Panc1 (cell line): ENCODE measurements around the gene YOD1. TPM values are rescaled to one million over a fixed set of nuclear protein-coding genes. Genes with fewer than 3 reads are reported as not detected.

Experiments
- ATAC-seq: fragments of 200-7000 bp; cut with Tn5 transposase; 2 replicates; pipeline ENCODE4 v1.9.1; 2020; ENCODE audit warnings: mild to moderate bottlenecking, moderate library complexity
- BruUV-seq: library from RNA; stranded (reverse); fragments of 400-500 nt; replicated peaks from 2 replicates; lab custom pipeline; 2021; lab: Mats Ljungman, UMichigan
- CTCF ChIA-PET: fragments of 300-600 bp; sonication (Branson Sonifier 250); formaldehyde crosslinking; loops from one replicate; lab custom pipeline; 2022; ENCODE audit warnings: antibody characterized with exemption; lab: Charles Lee
- POLR2A ChIA-PET: fragments of 300-600 bp; sonication (Branson Sonifier 250); formaldehyde crosslinking; loops from one replicate; lab custom pipeline; 2022; ENCODE audit warnings: antibody characterized with exemption; lab: Charles Lee
- DNase-seq: peaks from one replicate; pipeline ENCODE4 v3.0.0-alpha.2; 2010; ENCODE audit warnings: low read depth, low spot score
- H3K27ac ChIP-seq: 2 replicates; pipeline ENCODE4 v1.5.1; 2011; ENCODE audit warnings: mild to moderate bottlenecking, low read length, inconsistent platforms
- H3K27me3 ChIP-seq: fragments of 200-500 bp; sonication (Bioruptor generic); 2 replicates; pipeline ENCODE4 v1.6.0; 2014; ENCODE audit warnings: low read length, inconsistent platforms; ENCODE audit not compliant: control insufficient read depth, insufficient read depth
- H3K36me3 ChIP-seq: fragments of 200-500 bp; sonication (Bioruptor generic); 2 replicates; pipeline ENCODE4 v1.5.1; 2014; ENCODE audit warnings: inconsistent platforms, mild to moderate bottlenecking, low read length, moderate library complexity; ENCODE audit not compliant: control insufficient read depth, insufficient read depth
- H3K4me1 ChIP-seq: 2 replicates; pipeline ENCODE4 v1.5.1; 2011; ENCODE audit warnings: inconsistent platforms, mild to moderate bottlenecking, low read length, moderate library complexity; ENCODE audit not compliant: control insufficient read depth, insufficient read depth
- H3K4me3 ChIP-seq, 2 experiments: 2 replicates each; pipeline ENCODE4 v1.5.1; 2011 to 2012; ENCODE audit warnings: low read depth in 2 of 2, low read length in 2 of 2, mild to moderate bottlenecking in 2 of 2, inconsistent platforms in 1 of 2, moderate library complexity in 1 of 2
- H3K9me3 ChIP-seq: fragments of 200-500 bp; sonication (Bioruptor generic); 2 replicates; pipeline ENCODE4 v1.5.1; 2014; ENCODE audit warnings: low read depth, mild to moderate bottlenecking, inconsistent platforms, low read length, moderate library complexity; ENCODE audit not compliant: control insufficient read depth, insufficient read depth
- POLR2AphosphoS5 ChIP-seq: IDR thresholded peaks from 2 replicates; pipeline ENCODE4 v1.6.1; 2012; ENCODE audit warnings: mild to moderate bottlenecking, low read depth, low read length, moderate library complexity
- SIN3A ChIP-seq: IDR thresholded peaks from 2 replicates; pipeline ENCODE4 v1.6.1; 2012; ENCODE audit warnings: low read depth, mild to moderate bottlenecking, low read length, moderate library complexity, borderline replicate concordance; ENCODE audit not compliant: insufficient read depth
- TCF7L2 ChIP-seq: IDR thresholded peaks from 2 replicates; pipeline ENCODE4 v1.6.1; 2011; ENCODE audit warnings: mild to moderate bottlenecking, low read depth, low read length, inconsistent platforms
- in situ Hi-C: cut with HindIII; loops from 2 replicates; pipeline ENCODE4 v1.10.0; 2016; ENCODE audit warnings: low sequenced_read_pairs, low pct_unique_long_range_greater_than_20kb
- intact Hi-C: fragments of 100-400 bp; cut with micrococcal nuclease; formaldehyde crosslinking; loops from one replicate; pipeline ENCODE4 v1.10.0; 2022; ENCODE audit not compliant: unreplicated experiment
- total RNA-seq: library from RNA; stranded (reverse); gene quantifications from one replicate; pipeline ENCODE4 v1.2.1, GENCODE V29; 2021; ENCODE audit not compliant: unreplicated experiment
- TF ChIP-seq, protein P1 (sequence below): fragments of 450-650 bp; IDR thresholded peaks from 2 replicates; pipeline ENCODE4 v1.5.1; 2017; ENCODE audit warnings: mild to moderate bottlenecking
- TF ChIP-seq, protein P2 (sequence below), 2 experiments: IDR thresholded peaks; 2 replicates each; pipeline ENCODE4 v1.6.1; 2011 to 2012; ENCODE audit warnings: low read depth in 2 of 2, control low read depth in 1 of 2, low read length in 1 of 2, mild to moderate bottlenecking in 1 of 2, moderate library complexity in 1 of 2; ENCODE audit not compliant: insufficient read depth in 1 of 2

Gene YOD1
- total RNA-seq, 1 experiment from 2014 or later: 7.1 TPM

DNA sequence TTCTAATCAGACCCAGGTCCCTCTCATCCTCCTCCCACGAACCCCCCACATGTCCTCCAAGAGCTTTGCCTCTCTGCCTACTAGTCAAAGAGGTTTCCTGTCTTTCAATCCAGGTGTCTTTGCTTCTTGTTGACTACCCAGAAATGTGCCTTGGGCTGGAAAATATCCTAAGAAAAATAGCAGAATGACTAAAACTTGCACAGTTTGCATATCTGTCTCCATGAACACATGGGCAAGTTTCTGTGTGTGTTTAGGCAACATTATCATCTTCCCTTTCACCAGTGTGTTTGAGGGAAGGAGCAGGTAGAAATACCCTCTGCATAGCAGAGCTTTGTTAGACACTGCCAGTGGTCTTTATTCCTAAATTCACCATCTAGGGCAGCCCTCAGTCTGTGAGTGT lies 20.0 kb downstream of the YOD1 start:
- Histone ChIP-seq H3K27ac (no peak overlapping the region), H3K9me3 (no peaks in the 10 kb centered on the region), H3K4me1 (no peaks in the 10 kb centered on the region), H3K36me3 (no peaks in the 10 kb centered on the region), H3K4me3 (no peak overlapping the region), H3K27me3 (peaks cover 28% of the 10 kb centered on the region)
- TF ChIP-seq POLR2AphosphoS5 (no peak), SIN3A (no peak), TCF7L2 (no peak)
- TF ChIP-seq, protein P1, sequence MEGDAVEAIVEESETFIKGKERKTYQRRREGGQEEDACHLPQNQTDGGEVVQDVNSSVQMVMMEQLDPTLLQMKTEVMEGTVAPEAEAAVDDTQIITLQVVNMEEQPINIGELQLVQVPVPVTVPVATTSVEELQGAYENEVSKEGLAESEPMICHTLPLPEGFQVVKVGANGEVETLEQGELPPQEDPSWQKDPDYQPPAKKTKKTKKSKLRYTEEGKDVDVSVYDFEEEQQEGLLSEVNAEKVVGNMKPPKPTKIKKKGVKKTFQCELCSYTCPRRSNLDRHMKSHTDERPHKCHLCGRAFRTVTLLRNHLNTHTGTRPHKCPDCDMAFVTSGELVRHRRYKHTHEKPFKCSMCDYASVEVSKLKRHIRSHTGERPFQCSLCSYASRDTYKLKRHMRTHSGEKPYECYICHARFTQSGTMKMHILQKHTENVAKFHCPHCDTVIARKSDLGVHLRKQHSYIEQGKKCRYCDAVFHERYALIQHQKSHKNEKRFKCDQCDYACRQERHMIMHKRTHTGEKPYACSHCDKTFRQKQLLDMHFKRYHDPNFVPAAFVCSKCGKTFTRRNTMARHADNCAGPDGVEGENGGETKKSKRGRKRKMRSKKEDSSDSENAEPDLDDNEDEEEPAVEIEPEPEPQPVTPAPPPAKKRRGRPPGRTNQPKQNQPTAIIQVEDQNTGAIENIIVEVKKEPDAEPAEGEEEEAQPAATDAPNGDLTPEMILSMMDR: no peak
- TF ChIP-seq, protein P2, sequence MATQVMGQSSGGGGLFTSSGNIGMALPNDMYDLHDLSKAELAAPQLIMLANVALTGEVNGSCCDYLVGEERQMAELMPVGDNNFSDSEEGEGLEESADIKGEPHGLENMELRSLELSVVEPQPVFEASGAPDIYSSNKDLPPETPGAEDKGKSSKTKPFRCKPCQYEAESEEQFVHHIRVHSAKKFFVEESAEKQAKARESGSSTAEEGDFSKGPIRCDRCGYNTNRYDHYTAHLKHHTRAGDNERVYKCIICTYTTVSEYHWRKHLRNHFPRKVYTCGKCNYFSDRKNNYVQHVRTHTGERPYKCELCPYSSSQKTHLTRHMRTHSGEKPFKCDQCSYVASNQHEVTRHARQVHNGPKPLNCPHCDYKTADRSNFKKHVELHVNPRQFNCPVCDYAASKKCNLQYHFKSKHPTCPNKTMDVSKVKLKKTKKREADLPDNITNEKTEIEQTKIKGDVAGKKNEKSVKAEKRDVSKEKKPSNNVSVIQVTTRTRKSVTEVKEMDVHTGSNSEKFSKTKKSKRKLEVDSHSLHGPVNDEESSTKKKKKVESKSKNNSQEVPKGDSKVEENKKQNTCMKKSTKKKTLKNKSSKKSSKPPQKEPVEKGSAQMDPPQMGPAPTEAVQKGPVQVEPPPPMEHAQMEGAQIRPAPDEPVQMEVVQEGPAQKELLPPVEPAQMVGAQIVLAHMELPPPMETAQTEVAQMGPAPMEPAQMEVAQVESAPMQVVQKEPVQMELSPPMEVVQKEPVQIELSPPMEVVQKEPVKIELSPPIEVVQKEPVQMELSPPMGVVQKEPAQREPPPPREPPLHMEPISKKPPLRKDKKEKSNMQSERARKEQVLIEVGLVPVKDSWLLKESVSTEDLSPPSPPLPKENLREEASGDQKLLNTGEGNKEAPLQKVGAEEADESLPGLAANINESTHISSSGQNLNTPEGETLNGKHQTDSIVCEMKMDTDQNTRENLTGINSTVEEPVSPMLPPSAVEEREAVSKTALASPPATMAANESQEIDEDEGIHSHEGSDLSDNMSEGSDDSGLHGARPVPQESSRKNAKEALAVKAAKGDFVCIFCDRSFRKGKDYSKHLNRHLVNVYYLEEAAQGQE (IDR thresholded peaks at IDR 0.05; ENCODE audit: insufficient read depth in 1 of 2, low read depth in 2 of 2, low read length in 1 of 2): no peak
- ATAC-seq (no peak), DNase-seq (no peak)
- no TSS peak for BruUV-seq
- POLR2A ChIA-PET: no interaction called here
- intact Hi-C loops: no loop called here
- in situ Hi-C loops: no loop called here
- CTCF ChIA-PET: no interaction called here

DNA sequence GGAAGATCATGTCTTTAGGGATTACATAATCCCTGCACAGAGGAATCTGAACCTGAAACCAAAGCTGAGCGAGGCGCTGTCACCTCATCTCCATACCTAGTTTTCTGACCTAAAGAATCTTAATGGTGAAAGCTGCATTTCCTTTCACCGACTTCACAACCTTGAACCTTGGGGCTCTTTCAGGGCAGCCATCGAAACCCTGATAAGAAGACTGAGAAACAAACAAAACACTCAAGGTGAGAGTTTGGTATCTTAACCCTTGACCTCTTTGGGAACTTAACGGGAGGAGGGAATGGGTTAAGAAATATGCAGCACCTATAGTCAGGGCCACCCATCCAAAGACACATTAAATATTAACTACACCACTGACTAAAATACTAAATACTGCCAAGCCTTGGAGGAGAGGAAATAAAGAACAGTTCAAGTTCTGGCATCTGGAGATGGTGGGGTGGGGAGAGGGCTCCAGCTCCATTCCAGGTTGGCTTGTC lies 20.4 kb downstream of the YOD1 start:
- CTCF ChIA-PET: no interaction called here

DNA sequence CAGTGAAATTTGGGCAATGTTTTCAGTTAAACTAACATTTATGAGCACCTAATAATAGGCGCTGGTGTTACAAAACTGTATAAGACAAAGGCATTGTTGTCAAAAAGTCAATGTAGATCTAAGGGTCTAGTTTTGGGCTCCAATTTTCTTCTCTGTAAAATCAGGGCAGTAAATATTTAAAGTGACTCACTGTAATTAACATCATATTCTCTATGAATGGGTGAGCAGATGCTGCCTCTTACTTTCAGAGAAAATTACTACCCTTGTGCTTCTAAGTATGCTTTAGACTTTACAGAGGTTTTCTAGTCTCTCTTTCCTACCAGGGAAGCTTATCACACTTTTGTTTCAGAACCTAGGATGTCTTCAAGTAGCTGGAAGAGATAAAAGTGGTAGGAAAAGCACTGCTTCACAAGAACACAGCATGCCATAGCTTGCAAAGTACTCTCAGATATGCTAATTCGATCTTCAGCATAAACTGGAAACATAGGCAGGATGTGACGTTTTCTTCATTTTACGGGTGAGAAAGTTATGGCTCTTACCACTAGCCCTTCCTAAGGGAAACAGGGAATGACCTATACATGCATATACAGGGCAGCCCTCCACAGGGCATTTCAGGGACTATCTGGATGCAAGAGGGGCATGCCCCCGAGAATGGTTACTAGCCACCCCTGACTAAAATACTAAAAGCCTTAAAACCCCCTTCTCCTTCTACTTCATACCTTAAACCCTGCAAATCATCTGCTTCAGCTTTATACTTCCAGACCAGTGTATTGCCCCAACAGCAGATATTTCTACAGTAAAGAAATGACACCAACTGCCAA lies 21.1 kb downstream of the YOD1 start:
- no peaks in the 10 kb centered on the region for H3K4me1 ChIP-seq
- ATAC-seq (no peak), DNase-seq (no peak)
- H3K9me3 ChIP-seq: no peaks in the 10 kb centered on the region
- H3K4me3 ChIP-seq: no peak overlapping the region
- TF ChIP-seq, protein P1: no peak
- TF ChIP-seq POLR2AphosphoS5 (no peak), SIN3A (no peak), TCF7L2 (no peak)
- TF ChIP-seq, protein P2 (IDR thresholded peaks at IDR 0.05; ENCODE audit: insufficient read depth in 1 of 2, low read depth in 2 of 2, low read length in 1 of 2): no peak
- H3K27me3 ChIP-seq: peaks cover 28% of the 10 kb centered on the region
- intact Hi-C loops: no loop called here
- ChIA-PET CTCF (no interaction called here), POLR2A (no interaction called here)
- no peak overlapping the region for H3K27ac ChIP-seq
- no TSS peak for BruUV-seq
- in situ Hi-C loops: no loop called here
- H3K36me3 ChIP-seq: no peaks in the 10 kb centered on the region

More for the DNA sequence above, 20.4 kb downstream of the YOD1 start:
- Histone ChIP-seq H3K4me3 (no peak overlapping the region), H3K27me3 (peaks cover 28% of the 10 kb centered on the region), H3K27ac (no peak overlapping the region), H3K36me3 (no peaks in the 10 kb centered on the region), H3K9me3 (no peaks in the 10 kb centered on the region), H3K4me1 (no peaks in the 10 kb centered on the region)
- POLR2A ChIA-PET: no interaction called here
- no peak for TF ChIP-seq SIN3A
- TF ChIP-seq TCF7L2: no peak
- in situ Hi-C loops: no loop called here
- no peak for DNase-seq
- no peak for ATAC-seq
- intact Hi-C loops: no loop called here
- no TSS peak for BruUV-seq
